ENCODE measurements around the gene AFF1.

Gene AFF1

DNA sequence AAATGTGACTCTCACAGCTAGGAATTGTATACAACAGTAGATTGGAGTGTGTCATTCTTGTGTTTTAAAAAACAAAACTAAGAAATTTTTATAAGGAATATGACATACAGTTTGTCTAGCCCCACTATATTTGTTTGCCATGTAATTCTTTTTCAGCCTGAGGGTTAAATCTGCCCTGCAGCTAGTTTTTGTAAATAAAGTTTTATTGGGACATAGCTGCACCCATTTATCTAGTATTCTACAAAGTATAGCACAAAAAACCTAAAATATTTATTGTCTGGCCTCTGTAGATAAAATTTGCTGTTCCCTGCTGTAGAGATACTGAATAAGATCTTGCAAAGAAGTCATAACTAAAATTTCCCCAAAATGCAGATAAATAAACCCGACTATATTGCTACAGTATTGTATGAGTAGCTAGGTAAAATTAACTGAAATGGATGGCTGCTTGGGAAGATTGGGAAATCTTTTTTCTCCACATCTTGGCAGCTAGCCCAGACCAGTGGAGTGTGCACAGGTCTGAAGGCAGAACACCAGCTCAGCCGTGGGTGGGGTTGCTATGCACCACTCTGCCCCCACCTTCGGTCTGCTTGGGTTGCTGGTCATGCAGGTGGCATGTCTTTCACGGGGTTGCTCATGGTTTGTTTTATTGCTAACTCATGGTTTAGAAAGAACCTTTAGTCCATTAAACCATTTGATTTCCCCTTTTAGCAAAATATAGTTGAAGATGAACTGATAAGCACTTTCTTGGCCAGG lies 157.8 kb downstream of the AFF1 start:
- no peak for DNase-seq

DNA sequence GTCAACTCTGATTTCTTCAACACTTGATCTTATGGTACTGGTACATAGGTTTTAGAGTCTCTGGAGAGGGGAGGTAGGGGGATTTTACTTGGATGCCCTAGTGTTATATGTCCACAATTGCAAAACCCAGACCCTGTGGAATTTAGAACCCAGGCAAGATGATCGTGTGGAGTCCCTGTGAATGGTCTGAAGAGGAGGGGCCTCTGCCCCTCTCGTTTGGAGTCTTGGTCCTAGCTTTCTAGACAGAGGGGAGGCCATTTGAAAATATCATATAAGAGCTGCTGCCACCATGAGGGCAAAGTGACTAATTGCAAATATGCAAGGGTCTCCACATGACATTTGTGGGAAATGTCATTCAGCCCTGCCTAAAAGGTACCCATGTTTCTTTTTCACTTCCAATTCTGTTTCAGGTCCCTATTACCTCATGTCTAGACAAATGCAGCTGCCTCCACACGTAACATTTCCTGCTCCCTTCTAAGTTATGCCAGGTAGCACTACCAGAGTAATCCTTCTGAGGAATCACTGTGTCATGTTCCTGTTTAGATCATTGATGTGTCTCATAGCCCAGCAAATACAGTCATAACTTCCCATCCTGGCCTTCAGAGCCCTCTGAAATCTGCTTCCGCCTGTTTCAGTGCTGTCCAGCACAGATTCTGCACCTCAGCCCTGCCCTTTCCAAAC lies 158.8 kb downstream of the AFF1 start:
- peak; percentile 36 for DNase-seq

DNA sequence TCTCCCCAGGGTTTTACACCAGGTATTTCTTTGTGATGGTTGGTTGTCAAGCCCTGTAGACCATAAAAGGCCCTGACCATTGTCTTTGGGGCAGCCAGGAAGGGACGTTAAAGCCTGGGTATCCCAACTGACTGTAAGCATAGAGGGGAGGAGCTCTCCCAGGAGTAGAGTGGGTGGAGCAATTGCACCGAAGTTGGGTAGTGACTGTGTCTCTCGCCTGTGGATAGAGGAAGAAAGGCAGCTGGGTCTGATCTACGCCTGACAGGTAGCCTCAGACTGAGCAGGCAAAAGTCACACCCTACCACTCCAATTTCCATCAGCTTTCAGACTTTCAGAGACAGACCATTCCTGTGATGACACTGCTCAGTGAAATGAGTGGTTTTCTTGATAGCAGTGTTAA lies 162.3 kb downstream of the AFF1 start:
- no peak for DNase-seq

DNA sequence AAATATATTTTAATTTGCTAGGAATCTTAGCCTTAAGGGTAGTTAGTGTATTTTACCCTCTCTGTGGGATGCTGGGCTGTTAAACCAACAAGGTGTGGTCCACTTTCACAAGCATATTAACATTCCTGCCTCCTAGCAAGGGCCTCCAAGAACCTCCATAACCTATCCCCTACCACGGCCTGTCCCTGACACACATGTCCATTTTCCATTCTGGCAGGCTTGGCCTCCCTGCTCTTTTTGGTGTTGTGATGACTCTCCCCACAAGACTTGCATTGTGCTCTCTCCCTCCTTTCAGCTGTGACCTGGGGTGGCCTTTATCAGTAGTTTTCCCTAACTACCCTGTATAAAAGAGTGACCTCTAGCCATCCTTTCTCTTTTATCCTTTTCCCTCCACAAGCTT lies 165.4 kb downstream of the AFF1 start:
- DNase-seq: no peak

DNA sequence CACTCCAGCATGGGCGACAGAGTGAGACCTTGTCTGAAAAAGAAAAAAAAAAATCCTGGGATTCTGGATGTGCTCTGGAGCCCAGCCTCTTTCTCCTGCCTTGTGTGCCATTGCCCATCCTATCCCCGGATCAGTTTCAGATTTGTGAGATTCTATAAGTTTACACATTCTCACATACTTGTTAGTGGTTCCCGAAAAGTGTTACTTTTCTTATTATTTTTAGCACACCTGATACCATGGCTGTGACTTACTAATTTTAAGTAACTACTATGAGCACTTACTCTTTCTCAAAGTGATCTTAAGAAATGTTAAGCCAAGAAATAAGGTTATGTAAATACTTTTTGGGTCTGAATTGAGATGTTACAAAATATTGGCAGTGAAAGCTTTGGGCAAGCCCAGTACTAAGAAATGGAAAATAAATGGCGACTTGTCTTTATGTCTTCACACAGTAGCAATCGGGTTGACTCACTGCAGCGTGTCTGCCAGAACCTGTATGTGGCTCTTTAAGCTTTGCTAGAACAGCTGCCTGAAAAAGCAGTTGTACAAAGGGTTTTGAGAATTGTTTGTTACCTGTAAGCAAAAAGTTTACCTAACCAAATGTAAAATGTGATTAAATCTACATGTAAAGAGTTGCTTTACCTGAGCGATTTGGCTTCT lies 166.9 kb downstream of the AFF1 start:
- no peak for DNase-seq

DNA sequence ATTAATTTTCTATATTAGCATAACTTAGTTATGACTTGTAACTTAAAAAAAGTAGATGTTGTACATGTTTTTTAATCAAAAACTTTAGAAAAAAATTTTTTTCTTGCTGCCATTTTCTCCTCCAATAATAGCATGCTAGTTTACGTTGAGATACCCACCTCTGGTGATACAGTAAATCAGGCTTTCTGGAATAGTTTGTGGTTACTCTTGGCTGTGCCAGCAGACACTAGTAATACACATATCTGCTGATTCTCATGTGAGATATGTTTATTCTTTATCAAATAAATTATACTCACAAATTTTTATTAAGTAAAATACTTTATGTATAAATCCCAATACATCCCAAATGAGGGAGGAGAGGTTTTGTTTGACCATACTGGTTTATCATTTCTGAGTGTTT lies 168.3 kb downstream of the AFF1 start:
- DNase-seq: no peak

DNA sequence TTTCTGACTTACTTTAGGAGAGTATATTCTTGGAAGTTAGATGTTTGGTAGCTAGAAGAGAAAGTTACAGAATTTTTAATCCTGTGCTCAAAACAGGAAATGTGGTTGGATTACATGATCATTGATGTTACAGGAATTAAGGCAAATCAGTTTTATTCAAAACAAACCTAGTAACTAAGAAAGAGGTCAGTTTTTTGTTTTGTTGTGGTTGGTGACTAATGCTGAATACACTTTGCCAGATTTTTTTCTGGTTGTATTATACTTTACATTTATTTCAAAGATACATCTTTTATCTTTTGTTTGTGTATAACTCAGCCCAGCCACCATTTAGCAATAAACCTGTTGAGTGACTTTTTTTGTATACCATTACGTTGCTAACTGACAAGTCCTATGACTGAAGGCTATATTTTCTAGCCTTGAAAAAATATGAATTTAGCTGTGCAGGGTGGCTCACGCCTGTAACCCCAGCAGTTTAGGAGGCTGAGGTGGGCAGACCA lies 168.9 kb downstream of the AFF1 start:
- DNase-seq: no peak

DNA sequence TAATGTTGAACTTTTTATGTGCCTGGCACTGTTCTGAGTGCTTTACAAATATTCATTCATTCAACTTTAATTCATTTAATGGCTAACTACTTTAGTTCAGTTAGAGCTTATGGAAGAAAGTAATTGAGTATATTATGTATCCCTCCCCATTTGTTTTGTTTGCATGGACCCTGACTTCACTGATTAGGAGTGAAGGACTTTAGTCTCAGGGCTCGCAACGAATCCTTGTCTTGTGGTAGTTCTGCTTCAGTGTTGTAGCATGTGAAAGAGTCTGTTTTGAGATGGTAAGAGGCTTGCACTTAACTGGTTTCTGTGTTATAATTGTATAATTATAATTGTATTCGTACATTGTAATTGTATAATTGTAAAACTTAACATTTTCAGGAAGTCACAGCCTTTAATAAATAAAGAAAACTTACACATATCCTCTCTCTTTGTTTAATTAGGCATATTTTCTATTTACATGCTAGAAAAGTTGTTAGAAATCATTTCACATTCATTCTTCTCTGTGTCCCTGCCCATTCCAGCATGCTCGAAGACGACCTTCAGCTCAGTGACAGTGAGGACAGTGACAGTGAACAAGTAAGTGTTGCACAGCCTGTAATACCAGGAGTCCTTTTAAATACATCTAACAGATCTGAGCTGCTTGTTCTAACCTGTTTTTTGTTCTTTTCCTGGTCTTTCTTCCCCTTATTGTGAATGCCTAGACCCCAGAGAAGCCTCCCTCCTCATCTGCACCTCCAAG lies 170.5 kb downstream of the AFF1 start:
- DNase-seq: peak; percentile 5

DNA sequence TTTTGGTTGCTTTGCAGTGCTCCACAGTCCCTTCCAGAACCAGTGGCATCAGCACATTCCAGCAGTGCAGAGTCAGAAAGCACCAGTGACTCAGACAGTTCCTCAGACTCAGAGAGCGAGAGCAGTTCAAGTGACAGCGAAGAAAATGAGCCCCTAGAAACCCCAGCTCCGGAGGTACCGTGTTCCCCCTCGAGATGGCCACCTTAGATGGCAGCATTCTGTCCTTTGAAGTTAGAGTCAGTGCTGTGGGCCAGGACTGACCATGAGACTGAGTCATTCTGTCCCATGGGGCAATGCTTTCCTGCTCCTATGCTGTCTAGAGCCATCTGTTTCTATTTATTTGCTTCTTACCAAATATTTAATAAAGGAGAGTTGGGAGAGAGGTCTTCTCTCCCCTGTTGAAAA lies 173.3 kb downstream of the AFF1 start:
- no peak for DNase-seq

DNA sequence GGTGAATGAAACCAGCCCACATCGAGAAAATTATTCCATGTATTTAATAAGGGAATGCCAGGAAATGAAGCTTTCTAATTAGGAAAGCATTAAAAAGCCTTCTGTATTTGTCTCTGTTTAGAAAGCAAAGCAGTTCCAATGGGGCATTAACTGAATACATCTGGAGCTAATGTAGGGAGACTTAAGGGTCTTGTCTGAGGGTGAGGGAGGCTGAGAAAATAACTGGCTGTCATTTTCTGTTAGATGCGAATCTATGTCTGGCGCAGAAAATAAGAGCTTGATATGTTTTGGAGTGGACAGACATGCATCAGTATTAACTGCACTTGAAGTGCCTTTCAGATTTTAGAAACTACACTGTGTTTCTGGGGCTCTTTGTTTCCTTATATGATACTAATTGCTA lies 174.3 kb downstream of the AFF1 start:
- DNase-seq: no peak

DNA sequence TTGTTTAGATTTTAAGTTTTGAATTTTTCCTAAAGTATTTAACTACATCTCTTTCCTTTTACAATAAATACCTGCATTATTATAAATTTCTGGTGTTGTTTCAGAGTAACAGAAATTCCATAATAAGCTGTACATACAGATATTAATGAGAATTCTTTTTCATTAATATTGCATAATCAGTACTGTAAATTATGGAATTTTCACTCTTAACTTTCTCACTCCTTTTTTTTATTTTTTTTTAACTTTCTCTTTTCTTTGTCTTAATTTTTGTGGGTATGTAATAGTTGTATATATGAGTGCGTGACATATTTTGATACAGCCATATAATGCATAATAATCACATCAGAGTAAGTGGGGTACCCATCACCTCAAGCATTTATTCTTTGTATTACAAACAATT lies 175.1 kb downstream of the AFF1 start:
- DNase-seq: no peak

DNA sequence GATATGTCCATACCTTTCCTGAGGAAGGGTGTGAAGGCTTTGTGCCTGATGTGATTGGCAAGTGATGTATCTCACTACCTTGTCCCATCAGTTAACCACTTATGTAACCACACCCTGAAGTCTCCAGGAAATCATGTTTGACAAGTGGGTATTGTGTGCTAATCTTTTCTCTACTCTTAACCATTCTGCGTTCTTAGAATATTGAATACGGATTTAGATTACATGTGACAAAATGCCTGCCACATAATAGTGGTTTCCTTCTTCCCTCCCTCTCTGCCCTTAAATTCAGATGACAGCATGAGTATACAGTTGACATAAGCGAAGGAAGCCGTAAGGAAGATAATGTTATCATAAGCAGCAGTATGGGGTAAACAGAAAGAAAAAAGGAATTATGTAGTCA lies 177.3 kb downstream of the AFF1 start:
- no peak for DNase-seq

DNA sequence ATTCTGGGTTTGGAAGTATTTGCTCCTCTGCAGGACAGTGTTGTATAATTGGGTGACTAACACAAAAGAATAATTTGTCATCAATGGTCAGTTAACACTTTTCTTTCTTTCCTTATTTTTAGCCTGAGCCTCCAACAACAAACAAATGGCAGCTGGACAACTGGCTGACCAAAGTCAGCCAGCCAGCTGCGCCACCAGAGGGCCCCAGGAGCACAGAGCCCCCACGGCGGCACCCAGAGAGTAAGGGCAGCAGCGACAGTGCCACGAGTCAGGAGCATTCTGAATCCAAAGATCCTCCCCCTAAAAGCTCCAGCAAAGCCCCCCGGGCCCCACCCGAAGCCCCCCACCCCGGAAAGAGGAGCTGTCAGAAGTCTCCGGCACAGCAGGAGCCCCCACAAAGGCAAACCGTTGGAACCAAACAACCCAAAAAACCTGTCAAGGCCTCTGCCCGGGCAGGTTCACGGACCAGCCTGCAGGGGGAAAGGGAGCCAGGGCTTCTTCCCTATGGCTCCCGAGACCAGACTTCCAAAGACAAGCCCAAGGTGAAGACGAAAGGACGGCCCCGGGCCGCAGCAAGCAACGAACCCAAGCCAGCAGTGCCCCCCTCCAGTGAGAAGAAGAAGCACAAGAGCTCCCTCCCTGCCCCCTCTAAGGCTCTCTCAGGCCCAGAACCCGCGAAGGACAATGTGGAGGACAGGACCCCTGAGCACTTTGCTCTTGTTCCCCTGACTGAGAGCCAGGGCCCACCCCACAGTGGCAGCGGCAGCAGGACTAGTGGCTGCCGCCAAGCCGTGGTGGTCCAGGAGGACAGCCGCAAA lies 179.6 kb downstream of the AFF1 start:
- DNase-seq: no peak

DNA sequence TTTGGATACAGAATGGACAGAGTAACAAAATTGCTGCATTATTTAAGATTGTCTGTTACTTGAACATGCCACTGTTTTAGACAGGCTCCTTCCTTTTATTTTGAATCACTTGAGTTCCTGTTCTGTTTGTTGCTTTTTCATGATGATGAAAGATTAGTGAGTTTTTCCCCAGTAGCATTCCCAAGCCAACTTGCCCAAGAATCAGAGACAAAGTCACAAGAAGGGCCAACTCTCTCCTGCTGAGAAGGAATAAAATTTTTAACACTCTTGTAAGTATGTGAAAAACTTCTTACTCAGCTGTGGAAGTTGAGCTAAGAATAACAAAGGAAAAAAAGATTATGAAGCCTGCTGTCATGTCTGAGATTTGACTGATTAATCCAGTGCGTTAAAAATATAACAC lies 181.4 kb downstream of the AFF1 start:
- DNase-seq: no peak

DNA sequence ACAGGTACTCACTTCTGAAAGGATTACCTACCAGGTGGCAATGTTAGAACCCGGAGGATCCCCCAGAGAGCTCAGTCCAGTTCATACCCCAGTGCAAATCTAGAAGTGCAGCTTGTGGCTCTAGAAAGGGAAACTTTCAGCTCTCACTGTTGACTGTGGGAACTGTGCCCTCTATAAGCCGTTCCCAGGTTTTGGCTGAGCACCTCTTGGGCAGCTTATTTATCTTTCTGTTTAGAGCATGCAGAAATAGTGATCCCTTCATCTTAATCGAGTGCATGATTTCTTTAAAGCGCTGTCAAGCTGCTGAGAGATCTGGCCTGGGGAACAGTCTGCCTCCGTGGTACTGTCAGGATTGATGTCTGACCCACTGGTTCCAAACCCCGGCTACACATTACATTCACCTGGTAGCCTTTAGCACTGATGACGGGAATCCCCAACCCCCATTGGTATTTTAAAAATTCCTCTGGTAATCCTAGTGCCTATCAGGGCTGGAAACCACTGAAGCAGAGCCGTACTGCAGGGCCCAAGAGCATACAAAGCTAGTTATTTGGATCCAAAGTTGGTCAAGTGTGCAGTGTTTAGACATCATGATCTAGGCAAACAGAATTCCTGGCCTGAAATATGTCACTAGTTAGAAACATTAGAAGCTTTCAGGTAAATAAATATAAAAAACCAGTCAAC lies 182.4 kb downstream of the AFF1 start:
- no peak for DNase-seq

DNA sequence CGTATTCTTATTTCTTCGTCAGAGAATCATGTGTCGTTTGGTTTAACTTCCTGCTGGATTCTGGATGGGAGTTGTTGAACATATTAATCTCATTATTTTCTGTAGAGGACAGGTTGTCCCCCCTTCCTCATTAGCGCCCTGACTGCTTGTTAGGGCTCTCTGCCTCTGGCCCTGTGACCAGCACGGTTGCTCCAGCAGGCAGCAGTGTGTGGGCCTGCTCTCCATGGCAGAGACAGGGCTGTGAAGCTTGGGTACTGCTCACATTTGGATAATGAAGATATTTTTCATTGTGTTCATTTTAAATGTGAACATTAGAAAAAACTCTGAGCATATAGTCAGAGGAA lies 182.9 kb downstream of the AFF1 start:
- DNase-seq: no peak

DNA sequence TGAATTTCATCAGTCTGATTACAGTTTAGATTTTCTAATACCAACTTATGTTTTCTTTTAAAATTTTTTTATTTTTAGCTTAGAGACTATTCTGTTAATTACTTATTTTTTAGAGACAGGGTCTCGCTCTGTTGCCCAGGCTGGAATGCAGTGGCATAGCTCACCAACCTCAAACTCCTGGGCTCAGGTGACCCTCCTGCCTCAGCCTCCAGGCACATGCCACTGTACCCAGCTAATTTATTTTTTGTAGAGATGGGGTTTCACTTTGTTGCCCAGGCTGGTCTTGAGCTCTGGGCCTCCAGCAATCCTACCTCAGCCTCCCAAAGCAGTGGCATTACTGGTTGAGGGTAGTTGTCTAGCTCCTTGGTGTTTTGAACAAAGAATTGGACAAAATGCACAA lies 183.6 kb downstream of the AFF1 start:
- no peak for DNase-seq

DNA sequence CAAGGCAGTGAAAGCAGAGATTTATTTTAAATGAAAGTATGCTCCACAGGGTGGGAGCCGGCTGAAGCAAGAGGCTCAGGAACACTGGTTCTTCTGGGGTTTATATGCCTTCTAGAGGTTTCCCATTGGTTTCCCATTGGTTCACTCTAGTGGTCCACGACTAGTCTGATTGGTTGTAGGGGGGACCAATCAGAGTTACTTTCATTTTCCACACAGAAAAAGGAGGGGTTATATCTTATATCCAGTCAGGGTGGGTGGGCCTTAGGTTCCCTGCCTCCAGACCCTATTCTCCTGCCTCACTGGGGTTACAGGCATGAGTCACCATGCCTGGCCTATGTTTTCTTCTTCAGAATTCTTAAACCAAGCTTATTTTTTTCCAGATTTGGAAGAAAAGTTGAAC lies 184.0 kb downstream of the AFF1 start:
- DNase-seq: peak; percentile 12

DNA sequence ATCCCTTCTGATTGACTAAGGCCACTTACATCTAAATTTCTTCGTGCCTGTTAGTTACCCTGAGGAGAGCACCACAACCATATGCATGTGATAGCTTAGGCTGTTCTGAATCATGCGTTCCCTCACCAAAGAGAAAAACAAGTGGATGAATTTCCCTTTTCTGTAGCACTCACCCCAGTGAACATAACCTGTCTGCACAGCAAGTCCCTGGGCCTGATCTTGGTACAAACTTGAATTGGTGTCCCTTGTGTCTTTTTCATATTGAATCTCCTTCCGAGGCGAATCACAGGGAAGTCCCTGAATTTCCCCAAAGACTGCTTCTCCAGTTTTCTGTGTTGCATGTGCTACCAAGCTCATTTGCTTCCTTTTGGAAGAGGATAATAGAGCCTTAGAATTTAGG lies 185.2 kb downstream of the AFF1 start:
- DNase-seq: no peak

DNA sequence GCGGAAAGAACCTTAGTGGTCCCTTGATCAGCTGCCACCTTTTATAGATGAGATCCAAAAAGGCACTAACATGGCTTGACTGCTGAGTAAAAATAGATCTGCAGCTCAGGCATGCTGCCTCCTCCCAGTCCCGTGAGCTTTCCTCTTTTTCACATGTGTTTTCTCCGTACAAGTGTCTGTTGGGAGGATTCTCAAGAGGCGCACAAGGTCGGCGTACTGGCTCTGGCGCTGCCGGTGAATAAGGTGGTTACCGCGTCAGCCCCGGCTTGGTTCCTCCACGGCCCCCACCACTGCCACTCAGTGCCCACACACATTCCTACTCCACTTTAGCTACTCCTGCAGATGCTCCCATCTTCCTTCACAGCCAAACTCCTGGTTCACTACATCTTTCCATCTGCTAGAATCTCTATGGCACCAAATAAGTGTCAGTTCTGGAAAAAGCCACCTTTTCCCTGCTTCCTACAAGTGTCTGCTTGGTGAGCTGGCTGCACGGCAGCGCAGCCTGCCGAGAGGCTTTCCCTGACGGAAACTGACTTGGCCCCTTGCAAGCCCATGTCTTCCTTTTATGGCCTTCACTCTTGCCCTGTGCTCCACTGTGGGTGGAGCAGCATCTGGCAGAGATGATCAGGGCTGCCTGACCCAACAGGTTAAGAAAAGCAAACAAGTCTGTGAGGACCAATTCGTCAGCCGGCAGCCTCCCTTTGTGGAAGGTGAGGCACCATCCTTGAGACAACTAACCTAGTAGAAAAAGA lies 185.8 kb downstream of the AFF1 start:
- DNase-seq: no peak

DNA sequence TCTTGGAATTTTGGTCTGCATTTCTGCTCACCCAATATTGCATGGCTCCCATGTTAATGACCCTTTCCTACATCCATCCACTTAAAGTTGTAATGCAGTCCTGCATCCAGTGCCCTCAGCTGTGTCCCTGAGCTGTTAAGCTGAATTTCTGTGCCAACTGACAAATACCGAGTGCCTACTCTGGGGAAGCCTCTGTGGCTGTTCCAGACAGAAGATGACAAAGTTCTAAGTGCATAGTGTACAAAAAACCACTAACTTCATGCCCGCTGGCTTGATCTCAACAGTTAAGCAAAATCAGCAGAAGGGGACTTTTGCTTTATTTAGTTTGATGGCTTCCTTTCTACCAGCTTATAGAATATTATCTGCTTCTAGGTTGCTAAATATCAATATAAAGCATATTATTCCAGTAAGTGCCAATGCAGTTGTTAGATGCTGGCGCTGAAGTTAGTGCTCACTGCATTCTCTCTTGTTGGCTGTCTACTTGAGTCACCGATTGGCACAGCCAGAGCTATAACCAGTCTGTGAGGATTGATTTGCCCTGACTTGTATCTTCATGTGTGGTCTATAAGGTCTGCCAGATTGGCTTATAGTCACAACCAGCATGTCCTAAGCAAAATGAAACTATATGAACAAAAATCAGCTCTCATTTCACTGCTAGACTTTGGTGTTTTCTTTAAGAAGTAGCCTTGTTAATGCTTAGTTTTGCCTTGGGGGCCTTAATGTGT lies 186.7 kb downstream of the AFF1 start:
- no peak for DNase-seq
